Dermis microvascular lymphatic vessel endothelial cell (primary cell): ENCODE data around the gene SH3BGR. TPM values are rescaled to one million over a fixed set of nuclear protein-coding genes. Genes with fewer than 3 reads are reported as not detected.
"Not testable (repeated sequence)": the region's sequence is repeated elsewhere in the genome, so short reads cannot be mapped to it uniquely, and the experiment has no call there.

Experiments
- DNase-seq, 2 donors: peaks; one replicate each; pipeline versions ENCODE4 v3.0.0 to v3.0.0-alpha.2; 2010; ENCODE audit warnings: low read depth in 2 of 2
- total RNA-seq: library from RNA; depleted of rRNA; stranded (reverse); fragments of >200 nt; gene quantifications from 2 replicates; pipeline ENCODE4 v1.2.1, GENCODE V29; 2014

Gene SH3BGR
- total RNA-seq, 1 donor from 2014 or later: 0.13 TPM

DNA sequence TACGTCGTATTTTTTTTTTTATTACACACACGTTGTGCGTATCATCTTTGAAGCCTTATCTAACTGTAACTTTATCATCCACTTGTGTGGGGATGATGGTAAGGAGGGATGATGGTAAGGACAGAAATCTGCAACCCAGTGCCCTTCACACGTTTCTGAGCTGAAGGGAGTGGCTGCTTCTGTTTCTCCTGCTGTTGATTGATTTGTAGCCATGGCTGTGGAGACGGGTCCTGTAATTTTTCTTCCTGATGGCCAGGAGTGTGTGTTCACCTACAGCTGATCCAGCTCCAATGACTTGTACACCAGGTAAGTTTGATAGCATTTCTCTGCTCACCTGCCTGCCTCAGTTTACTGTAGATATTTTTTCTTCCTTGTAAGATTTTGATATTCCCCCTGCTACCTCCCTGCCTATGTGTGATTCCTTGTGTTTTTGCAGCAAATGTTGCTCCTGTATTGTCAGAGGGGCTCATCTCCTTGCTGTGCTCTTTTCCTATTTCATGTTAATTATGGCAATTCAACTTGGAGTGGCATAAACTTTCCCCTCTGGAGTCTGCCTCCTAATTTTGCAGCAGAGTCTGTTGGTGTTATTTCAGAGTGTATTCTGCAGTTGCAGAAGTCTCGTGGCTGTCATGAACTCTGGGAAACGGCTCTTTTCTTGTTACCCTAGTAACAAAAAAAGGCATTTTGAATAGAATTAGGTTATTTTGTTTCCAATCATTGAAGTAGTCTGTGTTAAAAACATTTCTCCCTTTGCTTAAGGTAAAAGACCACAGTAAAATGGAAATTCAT lies 64.1 kb downstream of the SH3BGR start:
- no peak for DNase-seq

DNA sequence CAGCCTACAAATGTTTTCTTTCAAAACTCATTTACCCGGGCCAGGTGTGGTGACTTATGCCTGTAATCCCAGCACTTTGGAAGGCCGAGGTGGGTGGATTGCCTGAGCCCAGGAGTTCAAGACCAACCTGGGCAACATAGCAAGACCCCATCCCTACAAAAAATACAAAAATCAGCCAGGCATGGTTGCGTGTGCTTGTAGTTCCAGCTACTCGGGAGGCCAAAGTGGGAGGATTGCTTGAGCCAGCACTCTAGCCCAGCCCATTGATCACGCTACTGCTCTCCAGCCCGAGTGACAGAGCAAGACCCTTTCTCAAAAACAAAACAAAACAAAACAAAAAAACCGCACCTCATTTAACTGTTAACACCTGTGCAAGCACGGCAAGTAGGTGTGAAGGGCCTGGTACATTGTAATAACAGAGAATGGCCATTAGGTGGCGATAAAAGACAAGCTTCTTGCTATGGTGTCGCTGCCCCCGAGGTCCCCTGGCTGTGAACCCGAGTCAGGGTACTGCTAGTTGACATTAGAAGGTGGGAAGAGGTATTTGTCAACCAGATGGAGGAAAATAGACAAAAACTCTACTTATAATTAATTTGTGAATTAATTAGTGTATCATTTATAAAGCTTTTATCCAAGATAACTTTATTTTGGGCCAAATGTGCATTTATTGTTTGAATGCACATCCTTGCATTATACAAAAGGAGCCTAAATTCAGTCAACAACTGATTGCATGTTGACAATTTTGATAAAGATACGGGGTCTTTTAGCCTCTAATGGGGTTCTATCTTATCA lies 66.5 kb downstream of the SH3BGR start:
- DNase-seq: peak; percentile 25 to 51

DNA sequence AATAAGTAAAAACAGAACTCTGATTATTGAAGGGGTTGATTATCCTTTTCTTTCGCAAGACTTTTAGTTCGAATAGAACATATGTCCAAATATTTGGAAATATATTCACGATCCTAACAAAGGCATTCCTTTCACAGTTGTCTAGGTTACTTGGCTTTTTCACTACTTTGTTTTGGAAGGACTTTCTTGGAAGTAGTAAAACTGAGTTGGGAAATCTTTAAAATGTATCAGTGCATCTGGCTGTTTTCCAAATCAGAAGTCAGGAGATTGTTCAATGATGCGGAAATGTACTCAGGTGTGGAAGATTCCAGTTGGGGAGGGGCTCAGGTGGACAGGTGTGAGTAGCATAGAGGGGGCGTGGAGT lies 67.1 kb downstream of the SH3BGR start:
- DNase-seq: no peak

DNA sequence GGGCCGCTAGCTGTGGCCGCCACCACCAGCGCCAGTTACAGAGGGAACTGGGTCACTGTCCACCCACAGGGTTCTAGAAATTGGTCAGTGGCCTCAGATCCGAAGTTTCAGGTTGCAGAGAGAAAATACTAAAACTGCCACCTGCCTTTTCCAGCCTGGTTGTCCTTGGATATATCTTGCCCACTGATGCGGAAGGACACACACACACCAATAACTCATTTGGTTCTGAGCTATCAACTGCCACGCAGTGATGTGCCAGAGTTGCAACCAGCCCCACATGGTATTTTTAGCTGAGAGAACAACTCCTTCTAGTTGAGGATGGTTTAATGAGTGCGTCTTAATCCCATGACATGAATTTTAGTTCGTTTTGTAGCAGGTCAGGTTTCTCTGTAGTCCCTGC lies 68.1 kb downstream of the SH3BGR start:
- DNase-seq: no peak

DNA sequence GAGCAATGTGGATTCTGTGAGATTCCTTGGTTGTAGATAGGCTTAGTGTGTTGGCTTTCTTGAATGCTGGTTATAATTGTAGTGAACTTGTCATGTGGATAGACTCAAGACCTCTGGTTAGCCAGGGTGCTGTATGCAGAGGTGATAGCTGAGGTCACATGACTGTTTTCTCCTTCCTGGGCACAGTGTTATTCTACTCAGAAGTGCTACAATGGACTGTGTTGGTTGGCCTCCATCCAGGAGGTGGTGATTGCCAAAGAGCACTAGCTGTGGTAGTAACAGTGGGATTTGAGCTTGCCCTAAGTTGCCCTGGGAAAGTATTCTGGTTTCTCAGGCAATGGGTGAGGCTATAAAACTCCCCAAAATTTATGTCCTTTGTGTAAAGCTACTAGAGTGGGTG lies 71.6 kb downstream of the SH3BGR start:
- DNase-seq: no peak

DNA sequence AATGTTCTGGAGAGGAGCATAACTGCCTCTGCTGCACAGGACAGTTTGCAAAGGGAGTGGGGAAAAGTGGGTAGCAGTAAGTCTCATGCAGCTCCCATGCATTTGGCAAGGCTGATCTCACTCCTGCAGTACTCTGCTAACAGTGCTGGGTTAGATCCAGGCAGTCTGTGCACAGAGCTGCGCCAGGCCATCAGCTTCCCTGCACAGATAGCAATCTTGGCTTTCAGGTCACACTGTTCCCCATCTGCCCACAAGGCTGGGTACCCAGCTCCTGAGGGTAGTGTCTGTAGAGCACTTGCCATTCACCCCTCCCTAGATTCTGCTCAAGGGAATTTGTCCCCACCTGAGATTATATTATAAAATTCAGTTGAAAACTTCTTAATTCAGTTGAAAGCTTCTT lies 72.1 kb downstream of the SH3BGR start:
- no peak for DNase-seq

DNA sequence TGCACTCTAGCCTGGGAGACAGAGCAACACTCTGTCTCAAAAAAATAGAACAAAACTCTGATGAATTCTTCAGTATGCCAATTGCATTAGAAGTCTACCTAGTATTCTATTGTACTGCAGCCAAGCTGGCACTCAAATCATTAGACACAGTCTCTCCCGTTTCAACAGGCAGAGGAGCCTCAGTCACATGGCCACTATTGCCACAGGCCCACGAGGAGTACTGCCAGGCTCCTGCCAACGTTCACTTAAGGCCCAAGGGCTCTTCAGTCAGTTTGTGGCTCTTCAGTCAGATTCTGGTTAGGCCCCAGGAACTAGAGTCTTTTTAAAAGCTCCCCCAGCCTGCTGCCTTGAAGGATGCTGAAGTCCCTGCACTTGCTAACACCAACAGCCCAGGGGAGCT lies 73.4 kb downstream of the SH3BGR start:
- DNase-seq: no peak

DNA sequence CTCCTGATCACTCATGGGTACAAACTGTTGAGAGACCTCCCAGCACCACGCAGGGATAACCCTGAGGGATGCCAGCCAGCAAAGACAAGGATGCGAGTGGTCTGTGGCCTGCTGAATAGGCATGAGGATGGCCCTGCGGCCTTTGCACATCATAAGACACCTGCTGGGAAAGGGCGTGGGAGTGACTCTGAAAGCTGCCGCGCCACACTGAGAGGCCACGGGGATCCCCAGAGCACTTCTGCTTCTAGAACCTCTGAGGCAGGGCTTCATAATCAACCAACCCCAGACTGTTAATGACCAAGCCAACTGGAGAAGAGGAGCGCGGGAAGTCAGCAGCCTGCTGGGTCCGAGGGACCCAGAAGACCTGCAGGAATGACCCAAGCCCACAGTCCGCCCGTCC lies 73.8 kb downstream of the SH3BGR start:
- DNase-seq: no peak

DNA sequence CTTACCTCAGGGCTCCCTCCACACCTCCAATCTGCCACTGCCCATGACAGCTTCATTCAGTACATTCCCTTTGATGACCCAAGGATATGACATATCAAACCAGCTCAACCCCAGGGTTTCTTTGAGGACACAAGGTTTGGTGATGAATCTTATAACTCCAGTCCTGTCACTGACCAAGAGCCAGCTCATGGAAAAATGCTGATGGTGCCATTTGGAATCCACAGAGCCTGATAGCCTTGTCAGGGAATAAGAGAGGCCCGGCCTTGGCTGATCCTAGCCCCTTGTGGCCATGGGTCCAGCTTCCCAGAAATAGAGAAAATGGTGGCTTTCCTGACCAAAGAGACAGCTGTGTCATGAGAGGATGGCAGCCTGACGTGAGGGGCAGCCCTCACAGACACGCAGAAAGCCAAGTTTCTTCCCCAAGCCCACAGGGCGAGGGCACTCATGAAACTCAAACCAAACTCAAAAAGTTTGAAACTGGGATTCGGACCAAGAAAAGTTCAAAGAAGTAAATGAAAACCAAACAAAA lies 75.4 kb downstream of the SH3BGR start:
- no peak for DNase-seq

DNA sequence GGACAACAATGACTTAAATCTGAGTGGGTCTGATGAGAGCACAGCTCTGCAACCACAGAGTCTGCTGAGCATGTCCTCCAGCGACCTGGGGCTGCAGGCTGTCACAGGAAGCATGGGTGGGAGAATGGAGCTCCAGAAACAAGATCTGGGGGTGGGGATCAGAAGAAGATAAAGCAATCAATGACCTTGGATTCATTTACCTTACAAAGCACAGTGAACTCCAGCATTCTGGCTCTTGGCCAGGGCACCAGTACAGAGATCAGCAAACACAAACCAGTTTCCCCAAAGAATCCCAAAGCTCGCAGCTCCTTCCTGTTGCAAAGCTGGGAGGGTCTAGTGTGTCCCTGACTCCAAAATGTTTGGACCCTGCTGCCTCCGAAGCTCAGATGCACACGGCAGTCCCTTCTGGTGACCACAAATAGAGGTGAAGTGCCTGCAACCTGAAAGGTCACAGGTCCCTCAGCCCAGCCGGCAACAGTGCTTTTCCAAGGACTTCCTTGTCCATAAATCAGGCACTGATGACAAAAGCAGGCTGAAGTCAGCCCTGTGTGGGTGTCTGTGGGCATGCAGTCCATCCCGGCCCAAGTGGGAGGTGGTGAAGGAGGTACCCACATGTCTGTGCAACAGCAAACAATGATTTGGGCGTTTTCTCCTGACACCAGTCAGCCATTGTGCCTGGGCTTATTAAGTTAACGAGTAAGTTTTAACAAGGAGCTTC lies 76.1 kb downstream of the SH3BGR start:
- DNase-seq: no peak

DNA sequence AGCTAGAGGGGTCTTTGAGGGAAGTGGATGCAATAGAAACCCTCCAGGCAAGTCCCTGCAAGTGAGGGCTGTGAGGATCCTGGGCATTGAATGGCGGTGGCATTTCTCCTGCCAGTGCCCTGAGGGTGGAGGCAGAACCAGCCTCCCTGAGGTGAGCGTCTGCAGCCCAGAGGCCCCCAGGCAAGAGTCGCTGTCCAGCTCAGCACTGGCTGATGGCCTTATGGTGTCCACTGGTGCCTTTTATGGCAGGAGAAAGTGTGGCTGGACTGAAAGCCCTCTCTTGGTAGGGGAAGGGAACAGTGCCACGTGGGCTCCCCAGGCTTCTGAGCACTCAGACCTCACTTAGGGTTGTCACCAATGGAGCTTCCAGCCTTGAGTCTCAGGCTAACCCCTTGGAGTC lies 77.3 kb downstream of the SH3BGR start:
- DNase-seq: no peak

DNA sequence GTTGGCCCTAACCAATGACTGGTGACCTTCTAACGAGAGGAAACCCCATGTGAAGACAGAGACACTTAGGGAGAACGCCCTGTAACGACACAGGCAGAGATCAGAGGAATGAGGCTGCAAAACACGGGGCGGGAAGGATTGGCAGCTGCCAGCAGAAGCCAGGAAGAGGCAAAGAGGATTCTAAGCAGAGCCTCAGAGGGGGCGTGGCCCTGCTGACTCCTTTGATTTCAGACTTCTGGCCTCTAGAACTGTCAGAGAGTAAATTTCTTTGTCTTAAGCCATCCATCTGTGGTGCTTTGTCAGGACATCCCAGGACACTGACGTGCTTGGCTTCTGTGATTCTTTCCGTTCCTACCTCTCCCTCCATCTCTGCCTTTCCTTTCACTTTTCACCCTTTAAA lies 79.3 kb downstream of the SH3BGR start:
- no peak for DNase-seq

DNA sequence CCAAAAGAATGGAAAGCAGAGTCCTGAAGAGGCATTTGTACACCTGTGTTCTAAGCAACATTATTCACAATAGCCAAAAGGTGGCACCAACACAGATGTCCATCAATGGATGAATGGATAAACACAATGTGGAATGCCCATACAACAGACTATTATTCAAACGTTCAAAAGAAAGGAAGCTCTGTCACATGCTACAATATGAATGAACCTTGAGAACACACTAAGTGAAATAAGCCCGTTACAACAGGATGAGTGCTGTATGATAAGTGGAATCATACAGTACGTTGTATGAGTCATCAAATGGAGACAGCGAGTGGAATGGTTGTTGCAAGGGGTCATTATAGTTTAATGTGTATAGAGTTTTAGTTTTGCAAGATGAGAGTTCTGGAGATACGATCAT lies 80.1 kb downstream of the SH3BGR start:
- DNase-seq: no peak

DNA sequence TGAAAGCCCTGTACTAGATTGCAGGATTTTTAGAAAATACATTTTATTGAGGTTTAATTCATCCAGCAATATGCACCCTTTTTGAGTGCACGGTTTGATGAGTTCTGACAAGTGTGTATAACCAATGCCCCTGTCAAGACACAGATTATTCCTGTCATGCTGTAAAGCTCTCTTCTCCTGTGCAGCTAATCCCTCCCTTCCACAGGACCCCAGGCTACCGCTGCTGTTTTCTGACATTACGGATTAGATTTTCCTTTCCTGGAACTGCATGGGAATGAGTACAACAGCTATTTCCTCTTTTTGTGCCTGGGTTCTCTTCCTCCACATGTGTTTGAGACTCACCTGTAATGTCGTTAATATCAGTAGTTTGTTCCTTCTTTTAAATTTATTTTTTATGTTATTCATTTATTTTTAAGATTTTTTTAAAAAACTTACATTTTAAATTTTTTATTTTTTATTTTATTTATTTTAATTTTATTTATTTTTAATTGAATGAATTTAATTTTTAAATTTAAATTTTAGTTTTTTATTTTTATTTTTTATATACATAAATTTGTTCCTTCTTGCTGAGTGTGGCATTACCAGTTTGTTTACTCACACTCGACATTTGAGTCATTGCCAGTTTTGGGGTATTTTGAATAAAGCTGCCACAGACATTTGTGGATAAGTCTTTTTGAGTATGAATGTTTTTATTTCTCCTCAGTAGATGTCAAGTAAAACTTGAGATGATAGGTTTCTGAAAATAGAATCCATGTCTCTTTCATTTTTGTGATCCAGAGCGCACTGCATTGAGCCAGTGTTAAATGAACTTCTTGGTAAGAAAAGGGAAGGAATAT lies 82.0 kb downstream of the SH3BGR start:
- no peak for DNase-seq

DNA sequence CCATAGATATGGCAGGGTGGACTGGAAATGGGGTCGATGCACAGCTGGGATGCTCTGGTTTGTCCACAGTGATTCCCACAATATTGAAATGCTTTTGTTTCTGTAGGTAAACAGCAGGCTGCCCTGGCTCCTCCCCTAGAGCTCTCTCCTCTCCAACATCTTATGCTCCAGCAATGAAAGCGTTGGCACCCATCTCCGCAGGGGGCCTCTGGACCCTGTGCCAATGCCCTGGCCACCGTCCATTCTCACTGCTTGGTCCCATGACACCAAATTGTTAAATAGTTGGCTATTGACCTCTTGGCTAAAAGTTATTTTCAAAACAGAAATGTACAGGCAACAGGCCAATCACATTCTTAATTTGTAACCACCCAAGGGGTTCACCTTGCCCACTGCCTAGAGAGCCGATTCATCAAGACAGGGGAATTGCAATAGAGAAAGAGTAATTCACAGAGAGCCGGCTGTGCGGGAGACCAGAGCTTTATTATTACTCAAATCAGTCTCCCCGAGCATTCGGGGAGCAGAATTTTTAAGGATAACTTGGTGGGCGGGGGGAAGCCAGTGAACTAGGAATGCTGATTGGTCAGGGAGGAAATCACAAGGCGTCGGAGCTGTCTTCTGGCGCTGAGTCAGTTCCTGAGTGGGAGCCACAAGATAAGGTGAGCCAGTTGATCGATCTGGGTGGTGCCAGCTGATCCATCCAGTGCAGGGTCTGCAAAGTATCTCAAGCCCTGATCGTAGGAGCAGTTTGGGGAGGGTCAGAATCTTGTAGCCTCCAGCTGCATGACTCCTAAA lies 84.1 kb downstream of the SH3BGR start:
- DNase-seq: no peak

DNA sequence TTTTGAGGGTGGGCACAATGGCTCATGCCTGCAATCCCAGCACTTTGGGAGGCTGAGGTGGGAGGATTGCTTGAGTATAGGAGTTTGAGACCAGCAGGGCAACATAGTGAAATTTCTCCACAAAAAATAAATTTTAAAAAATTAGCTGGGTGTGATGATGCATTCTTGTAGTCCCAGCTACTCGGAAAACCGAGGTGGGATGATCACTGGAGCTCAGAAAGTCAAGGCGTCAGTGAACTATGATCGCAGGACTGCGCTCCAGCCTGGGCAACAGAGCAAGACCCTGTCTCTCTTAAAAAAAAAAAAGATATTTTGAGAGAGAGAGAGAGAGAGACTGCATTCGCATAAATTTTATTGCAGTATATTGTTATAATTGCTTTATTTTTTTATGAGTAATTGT lies 85.1 kb downstream of the SH3BGR start:
- no peak for DNase-seq

DNA sequence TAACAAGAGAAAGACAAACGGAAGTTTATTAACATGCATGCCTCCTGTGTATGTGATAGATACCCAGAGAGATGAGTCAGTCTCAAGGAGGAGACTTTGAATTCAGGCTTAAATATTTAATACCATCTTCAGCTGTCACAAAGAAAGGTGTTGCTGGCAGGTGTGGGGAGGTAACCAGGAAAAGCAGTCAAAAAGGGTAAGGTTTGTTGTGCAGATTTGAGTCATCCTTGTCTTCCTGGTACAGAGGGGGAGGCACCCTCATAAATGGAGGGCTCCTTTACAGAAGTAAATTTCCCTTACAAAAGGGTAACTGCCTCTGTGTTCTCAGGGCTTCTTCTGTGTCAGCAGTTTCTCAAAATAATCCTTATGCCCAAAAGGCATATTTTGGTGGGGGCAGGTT lies 85.8 kb downstream of the SH3BGR start:
- no peak for DNase-seq

DNA sequence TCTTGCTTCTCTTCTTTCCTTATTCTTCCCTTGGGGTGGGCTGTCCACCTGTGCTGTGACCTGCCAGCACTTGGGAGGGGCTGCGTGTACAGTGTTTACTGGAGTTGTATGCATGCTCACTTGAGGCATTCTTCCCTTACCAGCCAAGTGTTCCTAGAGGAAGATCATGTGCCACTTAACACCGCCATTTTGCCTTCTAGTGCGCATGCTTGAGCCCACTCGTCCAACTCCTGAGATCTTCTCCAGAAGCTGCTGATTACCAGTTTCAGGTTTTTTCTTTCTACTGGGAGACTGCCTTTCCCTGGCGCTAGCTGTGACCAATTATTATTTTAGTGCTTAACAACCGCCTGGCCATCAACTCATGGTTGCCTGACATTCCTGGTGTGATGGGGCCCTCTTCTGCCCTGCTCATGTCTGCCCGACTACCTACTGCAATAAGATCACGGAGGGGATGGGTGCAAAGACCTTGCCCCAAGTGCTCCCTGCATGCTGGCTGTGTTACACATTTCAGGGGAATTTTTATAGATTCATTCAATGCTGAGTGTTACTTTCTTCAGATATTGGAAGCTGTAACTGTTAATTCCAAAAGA lies 86.8 kb downstream of the SH3BGR start:
- no peak for DNase-seq

DNA sequence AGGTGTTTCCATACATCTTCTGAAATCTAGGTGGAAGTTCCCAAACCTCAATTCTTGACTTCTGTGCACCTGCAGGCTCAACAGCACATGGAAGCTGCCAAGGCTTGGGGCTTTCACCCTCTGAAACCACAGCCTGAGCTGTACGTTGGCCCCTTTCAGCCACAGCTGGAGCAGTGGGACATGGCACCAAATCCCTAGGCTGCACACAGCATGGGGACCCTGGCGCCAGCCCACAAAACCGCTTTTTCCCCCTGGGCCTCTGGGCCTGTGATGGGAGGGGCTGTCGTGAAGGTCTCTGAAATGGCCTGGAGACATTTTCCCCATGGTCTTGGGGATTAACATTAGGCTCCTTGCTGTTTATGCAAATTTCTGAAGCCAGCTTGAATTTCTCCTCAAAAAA lies 88.6 kb downstream of the SH3BGR start:
- not testable (repeated sequence) for DNase-seq

DNA sequence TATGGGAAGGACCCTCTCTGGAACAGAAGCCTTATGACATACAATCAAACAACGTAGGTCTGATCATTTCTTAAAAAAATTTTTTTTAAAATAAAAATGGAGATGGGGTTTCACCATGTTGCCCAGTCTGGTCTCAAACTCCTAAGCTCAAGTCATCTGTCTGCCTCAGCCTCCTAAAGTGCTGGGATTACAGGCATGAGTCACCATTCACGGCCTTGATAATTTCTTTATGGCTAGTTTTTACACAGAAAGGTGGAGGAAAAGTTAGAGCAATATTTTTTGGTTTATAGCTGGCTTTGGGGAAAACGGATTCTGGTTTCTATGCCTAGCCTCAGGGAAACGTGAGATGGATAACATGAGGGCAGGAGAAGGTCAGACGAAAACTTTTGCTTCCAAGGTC lies 91.0 kb downstream of the SH3BGR start:
- DNase-seq: no peak
